Psoas muscle (tissue), 8 donors: Measurements from ENCODE around the gene CACNA1E. TPM values are rescaled to one million over a fixed set of nuclear protein-coding genes. Genes with fewer than 3 reads are reported as not detected.

Source experiments
- ATAC-seq, 4 donors: fragments of 200-7000 bp; cut with Tn5 transposase; one replicate each; pipeline ENCODE4 v1.9.1; 2020; ENCODE audit warnings: moderate library complexity in 3 of 4, mild to moderate bottlenecking in 2 of 4
- DNase-seq, 2 donors: peaks; one replicate each; pipeline ENCODE4 v3.0.0-alpha.2; 2020
- H3K27ac ChIP-seq: fragments of 200-600 bp; one replicate; pipeline ENCODE4 v1.8.0; 2022
- H3K27me3 ChIP-seq, 3 donors: fragments of 200-600 bp in 1 of 3; one replicate each; pipeline versions ENCODE4 v1.6.1 to v1.8.0; 2013 to 2022; ENCODE audit warnings: low read length in 2 of 3, mild to moderate bottlenecking in 2 of 3, moderate library complexity in 1 of 3; ENCODE audit not compliant: insufficient read depth in 3 of 3
- H3K36me3 ChIP-seq, 2 donors: fragments of 200-600 bp in 1 of 2; one replicate each; pipeline versions ENCODE4 v1.6.1 to v1.8.0; 2013 to 2022; ENCODE audit warnings: low read depth in 1 of 2, mild to moderate bottlenecking in 1 of 2, moderate library complexity in 1 of 2; ENCODE audit not compliant: insufficient read depth in 1 of 2
- H3K4me1 ChIP-seq: fragments of 200-600 bp; one replicate; pipeline ENCODE4 v1.8.0; 2022
- H3K4me3 ChIP-seq: fragments of 200-600 bp; one replicate; pipeline ENCODE4 v1.8.0; 2022; ENCODE audit warnings: mild to moderate bottlenecking
- H3K9me3 ChIP-seq: fragments of 200-600 bp; one replicate; pipeline ENCODE4 v1.8.0; 2022
- WGBS, 3 donors: extraction: QIAGEN DNeasy Blood & Tissue Kit; methylation state at CpG; one replicate each; pipeline versions ENCODE4 v1.1.6 to v1.1.7; 2013; 5-methylcytosine and 5-hydroxymethylcytosine counted together
- intact Hi-C, 2 donors: fragments of 100-400 bp; cut with DNase I; formaldehyde crosslinking; loops; one replicate each; pipeline versions ENCODE4 v1.11.0 to v1.14.2; 2022
- polyA plus RNA-seq, 3 donors: library from polyadenylated mRNA; stranded (reverse); fragments of 200-250 nt; gene quantifications; one replicate each; pipeline ENCODE4 v1.2.3, GENCODE V29; 2013
- total RNA-seq, 4 donors: library from RNA; stranded (reverse); fragmentation: NEBNext Ultra II Directional in 2 of 4; extraction: Animal tissue kit (Norgen Biotek cat#: 25700) in 2 of 4; gene quantifications; one replicate each; pipeline versions ENCODE4 v1.2.1 to v1.2.4, GENCODE V29; 2021 to 2023
- TF ChIP-seq, protein P1 (sequence below): fragments of 200-600 bp; IDR thresholded peaks from one replicate; pipeline ENCODE4 v1.8.0; 2022; ENCODE audit warnings: antibody characterized with exemption
- donor health status: healthy with polysubstance abuse.
- donor health status: DM: no; HTN: no; CAD: no; lungs with moderate emphysema.
- donor health status: Bipolar disorder and iron deficiency.
- donor health status: healthy.
- donor health status: DM: yes; HTN: yes; CAD: no.
- donor health status: DM: no; HTN: no; CAD: no.
- donor health status: DM: no; HTN: no; CAD: no.
- donor health status: DM: yes; HTN: yes; CAD: no.

The CACNA1E gene
- total and polyA plus RNA-seq, 7 donors, result 0.03 to 0.06 (median 0.05) TPM; not detected in 3

- no peaks in the 10 kb centered on the region for H3K36me3 ChIP-seq
- H3K4me3 ChIP-seq, result no peak overlapping the region
- 88 to 92% (median 90%) methylated on average over 4 of the region's 4 CpGs for WGBS, 3 donors
- no peak overlapping the region for H3K27ac ChIP-seq
- H3K27me3 ChIP-seq, result no peaks in the 10 kb centered on the region
- no peaks in the 10 kb centered on the region for H3K9me3 ChIP-seq
- ATAC-seq, result no peak
- TF ChIP-seq, protein P1, sequence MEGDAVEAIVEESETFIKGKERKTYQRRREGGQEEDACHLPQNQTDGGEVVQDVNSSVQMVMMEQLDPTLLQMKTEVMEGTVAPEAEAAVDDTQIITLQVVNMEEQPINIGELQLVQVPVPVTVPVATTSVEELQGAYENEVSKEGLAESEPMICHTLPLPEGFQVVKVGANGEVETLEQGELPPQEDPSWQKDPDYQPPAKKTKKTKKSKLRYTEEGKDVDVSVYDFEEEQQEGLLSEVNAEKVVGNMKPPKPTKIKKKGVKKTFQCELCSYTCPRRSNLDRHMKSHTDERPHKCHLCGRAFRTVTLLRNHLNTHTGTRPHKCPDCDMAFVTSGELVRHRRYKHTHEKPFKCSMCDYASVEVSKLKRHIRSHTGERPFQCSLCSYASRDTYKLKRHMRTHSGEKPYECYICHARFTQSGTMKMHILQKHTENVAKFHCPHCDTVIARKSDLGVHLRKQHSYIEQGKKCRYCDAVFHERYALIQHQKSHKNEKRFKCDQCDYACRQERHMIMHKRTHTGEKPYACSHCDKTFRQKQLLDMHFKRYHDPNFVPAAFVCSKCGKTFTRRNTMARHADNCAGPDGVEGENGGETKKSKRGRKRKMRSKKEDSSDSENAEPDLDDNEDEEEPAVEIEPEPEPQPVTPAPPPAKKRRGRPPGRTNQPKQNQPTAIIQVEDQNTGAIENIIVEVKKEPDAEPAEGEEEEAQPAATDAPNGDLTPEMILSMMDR, result no peak
- no peaks in the 10 kb centered on the region for H3K4me1 ChIP-seq
- no peak for DNase-seq
- intact Hi-C loops, result no loop called here
Measured at GRCh38 chr1:181601186-181601950, 118.1 kb downstream of the CACNA1E start.

DNA sequence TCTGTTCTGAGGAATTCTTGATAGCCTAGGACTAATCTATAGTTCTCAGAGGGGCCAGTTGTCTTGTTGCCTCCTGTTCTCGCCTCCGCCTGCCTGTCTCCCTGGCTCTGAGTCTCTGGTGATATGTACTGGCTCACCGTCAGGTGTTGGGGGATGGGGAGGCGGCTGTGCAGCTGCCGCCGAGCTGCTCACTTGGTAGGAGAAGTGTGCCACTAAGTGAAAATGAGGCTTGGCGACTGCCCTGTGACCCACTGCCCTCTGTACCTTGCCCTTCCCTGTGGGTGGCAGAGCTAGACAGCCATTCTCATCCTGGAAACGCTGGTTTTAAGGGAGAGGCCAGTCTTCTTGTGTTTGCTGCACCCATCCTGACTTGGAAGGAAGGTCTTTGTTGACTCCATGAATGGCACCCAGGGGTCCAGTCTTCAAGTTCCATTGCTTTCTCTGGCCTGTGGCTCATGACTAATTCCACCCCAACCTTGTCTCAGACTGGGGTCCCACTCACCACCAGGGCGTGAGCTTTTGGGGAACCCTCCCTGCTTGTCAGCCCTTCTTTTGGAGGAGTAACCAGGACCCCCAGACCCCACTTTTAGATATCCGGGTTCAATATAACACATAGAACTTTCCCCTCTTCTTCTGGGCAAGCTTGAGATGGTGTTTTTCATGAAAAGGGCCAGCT is 120.6 kb downstream of the CACNA1E start:
- Histone ChIP-seq H3K4me3 (no peak overlapping the region), H3K4me1 (no peaks in the 10 kb centered on the region), H3K9me3 (no peaks in the 10 kb centered on the region), H3K36me3 (no peaks in the 10 kb centered on the region), H3K27me3 (no peaks in the 10 kb centered on the region), H3K27ac (no peak overlapping the region)
- intact Hi-C loops, result no loop called here
- 73 to 80% (median 74%) methylated on average over 10 of the region's 10 CpGs for WGBS, 3 donors
- TF ChIP-seq, protein P1, result no peak
- DNase-seq (no peak), ATAC-seq (peak in 2 of 4 donors; percentile 34 to 70)

- intact Hi-C loops, result no loop called here
- 70 to 85% (median 71%) methylated on average over 7 of the region's 7 CpGs for whole genome bisulfite sequencing, 3 donors
- ATAC-seq (peak in 1 of 4 donors; percentile 35), DNase-seq (no peak)
- Histone ChIP-seq H3K4me3 (no peak overlapping the region), H3K36me3 (no peaks in the 10 kb centered on the region), H3K4me1 (no peaks in the 10 kb centered on the region), H3K9me3 (no peaks in the 10 kb centered on the region), H3K27ac (no peak overlapping the region), H3K27me3 (no peaks in the 10 kb centered on the region)
- TF ChIP-seq, protein P1, result no peak
Measured at GRCh38 chr1:181604482-181605249, 121.3 kb downstream of the CACNA1E start.

- DNase-seq (no peak), ATAC-seq (no peak)
- Histone ChIP-seq H3K27ac (no peak overlapping the region), H3K9me3 (no peaks in the 10 kb centered on the region), H3K4me1 (no peaks in the 10 kb centered on the region), H3K4me3 (no peak overlapping the region), H3K27me3 (no peaks in the 10 kb centered on the region), H3K36me3 (no peaks in the 10 kb centered on the region)
- TF ChIP-seq, protein P1, result no peak
- WGBS, 3 donors, result 86 to 93% (median 92%) methylated on average over 3 of the region's 3 CpGs
- intact Hi-C loops, result no loop called here
Measured at GRCh38 chr1:181607524-181607923, 124.2 kb downstream of the CACNA1E start.
